Fibroblast of villous mesenchyme (primary cell): Measurements from ENCODE around the gene KRT81. TPM values are rescaled to one million over a fixed set of nuclear protein-coding genes. Genes with fewer than 3 reads are reported as not detected.

ENCODE experiments used
- DNase-seq: peaks from one replicate; pipeline ENCODE4 v3.0.0-alpha.2; 2010; ENCODE audit warnings: low read depth
- H3K4me3 ChIP-seq: 2 replicates; pipeline ENCODE4 v1.5.1; 2011; ENCODE audit warnings: low read depth, mild to moderate bottlenecking, low read length
- CTCF ChIP-seq: IDR thresholded peaks from 2 replicates; pipeline ENCODE4 v1.5.1; 2012; ENCODE audit warnings: low read depth, mild to moderate bottlenecking, low read length; ENCODE audit not compliant: insufficient read depth
- total RNA-seq: library from RNA; depleted of rRNA; stranded (reverse); fragments of >200 nt; gene quantifications from 2 replicates; pipeline ENCODE4 v1.2.3, GENCODE V29; 2012

KRT81 gene
- total RNA-seq, 1 donor: not detected

- no peak for DNase-seq
- TF ChIP-seq CTCF: no peak
Measured at GRCh38 chr12:52333321-52333720, 42.0 kb upstream of the KRT81 start.

GRCh38 chr12:52332381-52332780 is 41.0 kb upstream of the KRT81 start:
- TF ChIP-seq CTCF: no peak
- DNase-seq: no peak
- H3K4me3 ChIP-seq: no peak overlapping the region

More at GRCh38 chr12:52333321-52333720, 42.0 kb upstream of the KRT81 start:
- no peak overlapping the region for H3K4me3 ChIP-seq

DNA sequence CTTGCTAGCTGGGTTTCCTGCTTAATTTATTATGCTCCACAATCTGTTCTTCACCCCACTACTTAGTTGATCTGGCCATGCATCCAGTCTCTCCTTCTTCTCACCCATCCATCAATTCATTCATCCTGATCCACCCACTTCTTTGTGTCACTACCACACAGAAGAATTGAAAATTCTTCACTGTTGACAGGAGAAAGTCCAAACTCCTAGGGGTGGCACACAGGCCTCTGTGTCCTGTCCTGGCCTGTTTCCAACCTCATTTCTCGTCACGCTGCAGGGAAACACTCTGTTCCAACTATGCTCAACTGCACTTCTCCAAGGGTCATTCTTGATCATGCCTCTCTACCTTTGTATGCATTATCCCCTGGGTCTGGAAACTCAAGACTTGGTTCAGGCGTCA is 40.5 kb upstream of the KRT81 start:
- no peak for TF ChIP-seq CTCF
- no peak overlapping the region for H3K4me3 ChIP-seq
- no peak for DNase-seq

DNA sequence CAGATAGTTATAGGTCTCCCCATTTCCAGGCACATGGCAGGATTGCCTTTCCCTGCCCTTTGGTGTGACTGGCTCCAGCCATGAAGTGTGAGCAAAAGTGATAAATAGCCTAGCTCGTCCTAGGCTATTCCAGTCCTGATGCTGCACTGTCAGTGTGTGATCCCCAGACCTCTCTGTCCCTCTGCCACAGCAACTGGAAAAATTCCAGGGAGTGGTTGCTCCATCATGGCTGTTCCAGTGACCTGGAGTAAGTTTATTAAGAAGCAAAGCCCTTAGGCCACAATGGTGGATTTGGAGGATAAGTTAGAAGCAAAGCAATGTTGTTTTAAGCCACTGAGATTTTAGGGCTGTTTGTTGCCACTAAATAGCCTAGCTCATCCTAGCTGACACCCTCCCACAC is 39.7 kb upstream of the KRT81 start:
- H3K4me3 ChIP-seq: no peak overlapping the region
- no peak for DNase-seq
- TF ChIP-seq CTCF: no peak

DNA sequence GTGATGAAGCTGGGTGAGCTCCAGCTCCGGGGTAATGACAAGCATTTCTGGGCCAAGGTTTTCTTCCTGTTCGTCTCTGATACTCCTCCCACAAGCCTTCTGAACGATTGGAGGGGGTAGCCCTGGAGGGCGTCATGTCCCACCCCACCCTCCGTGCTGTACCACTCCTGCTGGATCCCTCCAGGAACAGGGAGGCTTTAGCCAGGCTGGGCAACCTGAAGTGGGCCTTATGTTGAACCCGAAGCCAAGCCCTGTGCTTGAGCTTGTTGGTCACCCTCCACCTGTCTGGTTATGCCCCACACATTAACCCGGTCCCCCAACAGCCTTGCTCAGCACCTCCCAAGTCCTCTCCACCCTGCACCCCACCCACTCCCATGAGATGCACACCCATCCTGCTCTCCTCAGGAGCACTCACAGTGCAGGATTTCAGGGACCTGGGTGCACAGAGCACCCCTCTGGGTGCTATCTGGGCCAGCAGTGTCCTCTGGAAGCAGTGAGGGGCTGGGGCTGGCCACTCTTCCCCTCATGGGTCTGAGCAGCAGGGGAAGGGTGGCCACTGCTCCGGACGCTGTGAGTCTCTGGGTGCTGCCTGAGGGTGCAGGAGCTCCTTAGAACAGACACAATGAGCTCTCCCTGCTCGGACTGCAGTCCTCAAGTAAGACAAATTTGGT is 36.6 kb upstream of the KRT81 start:
- DNase-seq: no peak
- TF ChIP-seq CTCF: no peak
- no peak overlapping the region for H3K4me3 ChIP-seq

DNA sequence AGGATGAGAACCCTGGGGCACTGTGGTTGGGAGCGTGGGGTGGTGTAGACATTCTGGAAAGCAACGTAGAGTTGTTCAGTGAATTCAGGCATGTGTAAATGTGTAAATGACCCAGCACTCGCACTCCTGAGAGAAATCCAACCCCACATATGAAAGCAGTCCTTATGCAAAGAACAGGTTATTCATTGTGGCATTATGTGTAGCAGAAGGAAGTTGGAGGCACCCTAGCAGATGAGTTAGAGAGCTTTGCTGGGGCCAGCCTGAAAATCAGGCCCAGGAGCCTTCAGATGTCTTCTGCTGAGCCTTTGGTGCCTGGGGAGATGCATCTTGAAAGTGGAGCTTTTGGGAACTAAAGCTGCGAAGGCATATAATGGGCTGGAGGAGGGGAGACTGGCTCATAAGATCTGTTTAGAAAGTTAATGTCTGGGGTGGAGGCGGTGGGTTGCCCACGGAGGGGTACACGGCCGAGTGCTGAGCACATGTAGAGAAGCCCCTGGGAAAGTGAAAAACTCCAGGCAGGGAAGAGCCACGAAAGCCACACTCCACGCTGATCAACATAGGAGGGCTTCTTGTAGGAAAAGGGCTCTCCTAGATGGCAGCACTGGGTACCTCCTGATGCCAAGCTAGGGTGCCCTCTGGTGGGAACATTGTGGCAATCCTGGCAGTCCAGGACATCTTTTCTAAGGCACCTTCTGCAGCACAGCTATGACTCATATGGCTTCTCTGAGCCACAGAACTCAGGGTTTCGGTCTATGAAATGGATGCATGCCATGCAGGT is 35.9 kb upstream of the KRT81 start:
- no peak overlapping the region for H3K4me3 ChIP-seq
- peak; percentile 93 for TF ChIP-seq CTCF
- DNase-seq: peak; percentile 89
